Colon (tissue), 2 donors: Measurements from ENCODE around the gene LARGE1.

Experiments used
- FAIRE-seq: peaks from 2 replicates; lab custom pipeline; 2012; peaks lifted over from hg19 to GRCh38; lab: Jason Lieb, UNC
- donor health status: control.
- donor health status: control.

Gene LARGE1

DNA sequence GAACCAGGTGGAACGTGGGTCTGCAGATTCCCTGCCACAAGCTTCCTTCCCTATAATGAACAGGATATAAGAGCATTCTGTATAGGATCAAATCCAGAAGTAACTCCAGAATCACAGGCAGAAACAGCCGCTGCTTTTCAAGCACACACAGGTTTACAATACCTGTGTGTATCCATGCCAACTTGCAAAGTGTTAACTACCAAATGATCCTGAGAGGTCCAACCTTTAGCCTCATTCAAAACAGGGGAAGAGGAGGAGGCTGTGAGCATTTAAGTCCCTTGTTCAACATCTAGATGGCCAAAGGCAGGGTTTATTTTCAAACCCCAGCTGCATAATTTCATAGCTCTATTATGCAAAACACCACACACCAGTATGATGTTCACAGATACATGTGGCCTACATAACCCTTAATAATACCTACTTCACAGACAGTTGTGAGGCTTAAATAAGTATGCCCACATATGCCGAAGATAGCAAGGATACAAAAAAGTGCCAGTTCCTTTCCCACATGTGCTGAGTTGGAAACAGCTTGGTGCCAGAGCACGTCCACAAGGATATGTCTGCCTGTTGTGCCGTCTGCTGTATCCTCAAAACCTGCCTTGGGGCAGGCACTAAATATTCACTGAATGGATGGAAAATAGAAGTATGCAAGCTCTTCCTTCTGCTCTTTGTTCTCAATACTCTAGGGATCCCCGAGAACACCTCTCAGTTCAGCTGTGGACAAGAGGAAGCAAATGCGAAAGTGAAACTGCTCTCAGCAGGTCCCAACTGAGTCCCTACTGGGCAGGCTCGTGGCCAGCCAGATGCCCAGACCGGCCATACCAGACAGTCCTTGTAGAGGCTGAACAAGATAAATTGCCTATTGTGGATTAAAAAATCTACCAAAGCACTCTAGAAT lies 66.8 kb downstream of the LARGE1 start:
- FAIRE-seq, result no peak

DNA sequence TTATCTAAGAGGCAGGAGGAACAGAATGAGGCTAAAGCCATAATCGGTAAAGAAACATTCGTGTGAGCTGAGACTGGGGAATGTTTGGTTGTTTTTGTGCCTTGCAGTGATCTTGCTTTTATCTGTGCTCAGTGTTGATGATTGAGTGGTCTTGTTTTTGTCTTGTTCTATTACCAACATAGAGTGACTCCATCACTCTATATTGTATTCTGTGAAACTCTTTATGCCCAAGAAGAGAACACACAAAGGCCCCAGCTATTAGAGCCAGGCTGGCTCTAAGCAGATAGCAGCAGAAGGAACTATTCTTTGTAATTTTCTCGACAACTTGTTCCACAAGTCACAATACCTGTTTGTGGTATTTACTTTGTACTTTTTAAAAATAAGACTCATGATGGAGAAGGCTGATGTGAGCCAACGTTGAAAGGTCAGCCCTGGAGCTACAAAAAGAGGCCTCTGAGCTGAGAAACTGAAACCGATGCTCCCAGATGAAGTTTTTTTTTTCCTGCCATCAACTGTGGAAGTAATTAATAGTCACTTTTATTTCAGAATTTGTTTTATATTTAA lies 68.4 kb downstream of the LARGE1 start:
- no peak for FAIRE-seq

DNA sequence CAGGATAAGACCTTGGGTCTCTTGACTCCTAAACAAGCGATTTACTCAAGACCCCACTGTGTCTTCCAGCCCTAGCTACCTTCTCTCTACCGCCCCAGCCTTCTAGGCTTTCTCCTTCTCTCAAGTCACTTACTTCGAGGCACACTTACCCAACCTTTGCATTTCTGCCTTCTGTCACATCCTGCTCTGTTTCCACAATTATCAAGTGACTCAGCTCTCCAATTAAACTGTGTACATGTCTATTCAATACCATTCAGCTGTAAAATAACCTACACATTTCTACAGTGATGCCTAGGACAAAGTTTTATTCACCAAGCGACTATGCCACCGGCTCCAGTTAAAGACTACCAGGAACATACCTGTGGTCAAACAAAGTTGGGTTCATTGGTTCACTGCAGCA lies 69.0 kb downstream of the LARGE1 start:
- no peak for FAIRE-seq

DNA sequence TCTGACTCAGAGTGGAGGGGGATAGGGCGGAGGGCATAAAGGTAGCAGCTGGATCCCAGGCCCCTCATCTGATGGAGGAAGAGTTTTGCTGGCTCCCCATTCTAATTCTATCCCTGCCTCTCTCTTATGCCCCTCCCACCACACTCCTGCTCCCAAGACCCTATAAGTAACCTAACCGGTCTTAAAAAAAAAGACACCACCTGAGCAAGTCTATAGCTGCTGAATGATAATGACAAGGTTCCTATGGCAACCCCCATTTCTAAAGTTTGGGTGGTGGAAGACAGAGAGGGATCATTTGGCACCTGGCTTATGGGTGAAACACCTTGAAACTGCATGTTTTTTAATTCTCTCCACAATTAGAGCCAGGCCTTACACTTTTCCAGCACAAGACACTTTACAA lies 69.6 kb downstream of the LARGE1 start:
- no peak for FAIRE-seq

DNA sequence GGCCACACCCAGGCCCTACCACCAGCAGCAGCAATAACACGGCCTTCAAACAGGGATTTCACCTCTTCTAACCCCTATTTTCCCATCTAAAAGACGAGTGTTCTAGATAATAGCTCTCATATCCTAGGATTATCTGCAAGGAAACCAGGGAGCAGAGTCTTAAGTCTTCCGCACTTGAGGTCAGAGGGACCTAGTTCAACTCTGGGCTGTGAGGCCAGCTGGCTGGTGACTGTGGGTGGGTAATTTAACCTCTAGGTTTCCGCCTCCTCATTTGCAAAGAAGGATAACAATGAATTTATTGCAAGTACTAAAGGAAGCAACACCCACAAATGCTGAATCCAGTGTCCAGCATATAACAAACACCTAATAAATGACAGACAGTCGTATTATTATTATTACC lies 70.1 kb downstream of the LARGE1 start:
- FAIRE-seq, result no peak

DNA sequence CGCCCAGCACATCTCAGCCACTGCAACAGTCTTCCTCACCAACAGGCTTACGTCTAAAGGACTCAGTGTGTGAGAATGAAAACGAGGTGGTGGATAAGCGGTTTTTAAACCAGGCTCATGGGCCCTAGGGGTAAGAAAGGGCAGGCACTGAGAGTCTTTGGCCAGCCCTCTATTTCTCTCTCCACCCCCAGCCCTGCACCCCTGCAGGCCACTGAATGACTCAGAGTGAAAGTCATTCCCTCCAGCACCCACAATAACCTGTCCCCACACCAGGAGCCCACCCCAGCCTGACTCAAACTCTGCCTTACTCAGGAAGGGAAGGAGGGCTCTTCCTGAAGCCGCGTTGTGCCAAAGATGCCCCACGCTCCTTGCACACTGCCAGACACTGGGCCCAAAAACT lies 72.0 kb downstream of the LARGE1 start:
- FAIRE-seq, result no peak

DNA sequence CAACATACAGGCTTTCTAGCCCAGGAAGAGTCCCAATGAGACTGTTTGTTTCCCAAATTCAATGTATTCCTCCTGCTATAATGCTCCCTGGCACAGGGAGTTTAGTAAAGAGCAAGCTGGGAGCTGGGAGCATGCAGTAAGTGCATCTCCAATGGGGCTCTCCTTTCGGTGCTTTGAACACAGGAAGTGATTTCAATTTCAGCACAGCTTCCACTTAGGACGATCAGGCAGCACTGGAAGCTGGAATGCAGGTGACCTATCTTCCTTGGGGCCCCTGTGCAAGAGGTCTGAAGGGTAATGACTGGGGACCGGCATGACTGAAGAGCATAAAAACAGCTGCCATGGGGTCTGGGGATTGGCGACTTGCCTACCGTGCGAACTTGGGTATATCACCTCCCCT lies 76.0 kb downstream of the LARGE1 start:
- no peak for FAIRE-seq

DNA sequence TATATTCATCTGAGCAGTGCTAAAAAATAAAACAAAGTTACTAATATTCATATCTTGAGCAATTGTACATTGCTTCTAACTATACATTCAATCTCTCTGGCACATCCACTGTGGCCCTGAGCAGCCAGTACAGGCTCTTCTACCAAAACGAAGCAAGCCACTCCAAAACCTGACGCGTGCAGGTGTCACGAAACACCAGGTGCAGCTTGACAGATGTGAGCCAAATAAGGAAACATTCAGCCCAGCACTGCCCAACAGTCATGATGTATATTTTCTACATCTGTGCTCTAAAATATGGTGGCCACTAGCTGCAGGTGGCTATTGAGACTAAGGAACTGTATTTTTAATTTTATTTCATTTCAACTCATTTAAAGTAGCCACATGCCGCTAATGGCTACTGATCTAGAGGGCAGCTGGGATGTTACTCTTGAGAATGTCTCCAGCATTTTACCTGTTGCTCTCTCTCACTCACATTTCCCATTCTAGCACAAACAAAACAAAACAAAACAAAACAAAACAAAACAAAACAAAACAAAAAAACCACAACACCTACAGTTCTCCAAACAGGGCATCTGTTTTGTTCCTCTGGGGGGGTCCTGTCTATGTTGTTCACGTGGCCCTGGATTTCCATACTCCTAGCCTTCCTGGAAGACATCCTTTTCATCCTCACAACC lies 77.7 kb downstream of the LARGE1 start:
- FAIRE-seq, result no peak

DNA sequence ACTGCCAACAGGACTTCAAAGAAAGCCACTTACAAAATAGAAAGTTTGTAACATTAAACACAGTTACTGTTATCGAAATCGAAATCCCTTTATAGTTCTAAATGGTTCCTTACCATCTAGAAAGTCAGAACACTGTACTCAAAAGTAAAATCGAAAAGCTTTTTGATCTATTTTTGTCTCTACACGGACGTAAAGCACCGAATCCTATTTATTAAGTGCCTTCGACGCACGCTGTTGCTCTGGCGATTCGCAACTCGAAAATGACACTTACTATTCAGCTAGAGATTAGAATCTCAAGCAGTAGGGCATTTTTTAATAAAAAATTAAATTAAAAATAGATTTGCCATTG lies 78.3 kb downstream of the LARGE1 start:
- no peak for FAIRE-seq

DNA sequence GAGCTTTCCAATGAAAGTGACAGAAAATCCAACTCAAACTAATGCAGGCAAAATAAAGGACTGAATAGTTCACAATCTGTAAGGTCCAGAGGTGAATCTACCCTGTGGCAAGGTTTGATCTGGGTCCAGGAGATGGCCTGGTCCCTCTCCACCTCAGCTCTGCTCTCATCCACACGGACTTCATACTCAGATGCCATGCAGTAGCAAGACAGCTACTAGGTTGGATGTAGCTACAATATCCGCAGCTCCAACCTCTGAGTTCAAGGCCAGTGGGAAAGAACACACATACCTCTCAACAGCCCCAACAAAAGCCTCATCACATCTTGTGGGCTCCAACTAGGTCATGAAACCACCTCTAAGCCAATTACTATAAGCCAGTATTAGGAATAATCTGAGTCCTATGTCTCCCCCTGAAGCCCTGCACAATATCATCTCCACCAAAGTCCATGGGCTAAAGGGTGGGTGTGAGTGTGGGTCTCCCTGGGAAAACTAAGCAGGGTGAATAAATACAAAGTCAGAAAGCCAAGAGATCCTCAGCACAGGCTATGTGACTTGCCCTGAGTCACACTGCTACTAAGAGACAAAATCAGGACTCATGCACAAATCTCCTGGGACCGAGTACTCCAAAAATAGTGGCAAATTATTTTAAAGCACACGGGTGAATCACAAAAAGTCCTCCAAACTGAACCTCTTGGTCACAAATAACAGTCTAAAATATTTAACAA lies 78.8 kb downstream of the LARGE1 start:
- FAIRE-seq, result no peak

DNA sequence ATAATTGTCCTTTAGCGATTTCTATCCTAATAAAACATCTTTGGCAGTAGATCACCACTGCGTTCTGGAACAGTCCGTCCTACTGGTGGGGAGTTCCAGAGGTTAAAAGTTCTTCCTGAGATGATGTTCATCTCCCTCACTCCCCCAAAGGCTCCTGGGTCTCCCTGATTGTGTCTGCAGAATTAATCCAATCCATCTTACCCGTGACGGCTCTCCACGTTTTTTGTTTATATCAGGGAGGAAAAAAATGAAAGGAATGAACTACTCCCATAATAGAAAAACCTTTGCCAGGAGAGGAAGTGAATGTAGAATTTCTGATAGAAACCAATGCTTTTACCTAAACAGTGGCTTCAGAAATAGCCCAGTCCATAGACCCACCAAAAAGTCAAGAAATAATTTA lies 81.6 kb downstream of the LARGE1 start:
- no peak for FAIRE-seq

DNA sequence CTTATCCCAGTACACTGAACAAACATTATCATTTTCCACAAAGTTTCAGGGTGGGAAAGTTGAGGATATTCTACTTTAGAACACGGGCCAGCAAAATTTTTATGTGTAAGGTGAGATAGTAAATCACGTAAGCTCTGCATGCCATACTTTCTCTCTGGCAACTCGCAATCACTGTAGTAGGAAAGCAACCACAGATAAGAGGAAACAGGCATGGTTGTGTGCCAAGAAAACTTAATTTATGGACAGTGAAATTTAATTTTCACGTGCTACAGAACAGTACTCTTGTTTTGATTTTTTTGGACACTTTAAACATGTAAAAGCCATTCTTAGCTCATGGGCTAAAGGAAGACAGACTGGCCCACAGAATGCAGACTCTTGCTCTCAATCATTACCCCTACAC lies 82.5 kb downstream of the LARGE1 start:
- no peak for FAIRE-seq

DNA sequence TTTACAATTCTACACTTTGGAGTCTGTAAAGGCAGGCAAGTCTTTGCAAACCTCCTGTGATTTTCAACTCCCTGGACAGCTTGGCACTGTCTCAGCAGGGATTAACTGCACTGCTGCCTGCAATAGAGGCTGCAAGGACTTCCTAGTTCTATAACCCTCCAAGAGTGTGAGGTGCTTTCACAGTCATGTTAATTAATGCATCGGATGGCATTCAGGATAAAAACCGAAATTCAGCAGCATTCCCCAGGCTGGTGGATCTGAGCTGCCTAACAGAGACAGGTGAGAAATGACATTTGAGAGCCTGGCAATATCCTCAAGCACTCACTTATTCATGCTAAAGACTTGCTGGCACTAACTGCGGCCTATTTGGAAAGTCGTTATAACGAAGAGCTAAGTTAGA lies 85.0 kb downstream of the LARGE1 start:
- no peak for FAIRE-seq

DNA sequence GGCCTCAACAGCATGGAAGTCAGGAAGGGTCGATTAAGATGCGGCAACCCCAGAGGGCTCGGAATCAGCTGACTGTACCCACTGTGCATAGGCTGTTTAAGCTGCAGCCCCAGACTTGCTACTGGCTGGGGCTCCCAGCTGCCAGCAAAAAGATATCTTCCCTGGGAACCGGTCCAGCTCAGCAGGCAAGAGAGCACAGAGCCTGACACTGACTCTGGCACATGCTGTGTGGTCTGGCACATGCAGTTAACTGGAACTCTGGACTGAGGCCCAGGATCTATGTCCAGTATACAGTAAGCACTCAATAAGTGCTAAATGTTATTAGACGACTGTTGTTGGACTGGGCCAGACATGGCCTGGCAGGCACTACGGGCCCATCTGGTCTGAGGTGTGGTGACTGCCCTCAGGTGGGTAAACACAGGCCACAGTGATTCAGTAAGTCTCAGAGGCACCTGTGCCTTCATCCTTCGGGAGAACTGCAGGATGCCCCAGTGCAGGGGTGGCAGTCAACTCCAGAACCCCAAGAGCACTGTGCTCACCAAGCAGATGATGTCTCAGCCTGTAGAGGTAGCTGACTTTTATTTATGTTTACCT lies 87.6 kb downstream of the LARGE1 start:
- no peak for FAIRE-seq

DNA sequence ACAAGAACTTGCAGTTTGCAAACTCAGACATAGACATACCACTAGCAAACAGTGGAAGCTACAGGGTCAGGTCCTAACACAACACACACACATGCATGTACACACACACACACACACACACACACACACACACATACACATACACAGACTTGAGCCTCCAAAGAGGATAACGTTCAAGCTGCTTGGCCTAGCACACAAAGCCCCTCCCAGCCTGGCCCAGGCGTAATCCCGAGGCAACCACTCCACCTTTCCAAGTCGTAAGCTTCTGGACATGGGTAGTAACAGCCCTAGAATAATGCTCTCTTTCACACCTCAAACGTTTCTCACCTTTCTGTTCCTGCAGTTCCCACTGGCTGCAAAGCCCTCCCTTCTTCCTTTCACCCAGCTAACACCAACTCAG lies 88.6 kb downstream of the LARGE1 start:
- FAIRE-seq, result no peak

DNA sequence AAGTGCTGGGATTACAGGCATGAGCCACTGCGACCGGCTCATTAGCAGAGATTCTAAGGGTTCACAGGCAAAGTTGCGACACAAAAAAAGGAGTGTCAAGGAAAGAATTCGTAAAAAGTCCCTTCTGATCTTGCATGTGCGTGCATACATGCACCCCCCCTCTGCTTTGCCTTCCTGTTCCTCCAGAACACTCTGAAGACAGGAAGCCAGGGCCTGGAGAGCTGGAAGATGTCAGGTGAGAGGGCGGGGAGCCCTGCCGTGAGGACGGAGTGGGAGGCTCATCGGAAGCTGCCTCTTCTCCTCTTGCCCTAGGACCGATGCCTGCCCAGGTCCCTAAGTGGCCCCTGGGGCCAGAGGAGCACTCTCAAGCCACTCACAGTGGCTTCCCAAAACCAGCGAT lies 89.1 kb downstream of the LARGE1 start:
- FAIRE-seq, result no peak

DNA sequence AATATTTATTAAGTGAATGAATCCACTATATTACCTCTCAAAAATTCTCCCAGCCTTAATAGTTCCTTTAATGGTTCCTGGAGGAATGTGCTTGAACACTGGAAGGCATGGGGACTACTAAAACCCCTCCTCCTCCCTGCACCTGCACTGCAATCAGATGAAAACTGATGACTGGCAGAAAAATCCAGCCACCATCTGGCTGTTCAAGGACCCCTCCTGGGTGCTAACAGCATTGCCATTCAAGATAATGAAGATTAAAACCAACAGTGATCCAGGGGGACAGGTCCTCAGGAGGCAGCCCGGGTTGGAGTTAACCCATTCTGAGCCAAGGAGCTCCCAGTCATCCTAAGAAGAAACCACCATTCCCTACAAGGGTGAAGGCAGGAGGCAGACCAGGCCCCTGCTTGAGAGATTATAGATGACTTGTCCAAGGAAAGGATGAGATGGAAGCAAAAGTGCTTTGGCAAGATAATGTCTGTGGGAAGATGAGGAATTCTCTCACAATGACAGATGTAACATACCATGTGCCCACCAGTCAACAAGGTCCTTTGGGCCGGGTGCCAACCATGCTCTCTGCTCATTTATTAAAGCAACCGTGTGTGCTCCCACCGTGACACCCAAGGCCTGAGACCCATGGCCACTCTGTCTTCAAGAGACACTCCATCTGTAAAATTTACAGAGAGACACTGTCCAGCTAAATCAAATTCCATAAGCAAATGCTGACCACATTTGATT lies 90.6 kb downstream of the LARGE1 start:
- FAIRE-seq, result no peak

DNA sequence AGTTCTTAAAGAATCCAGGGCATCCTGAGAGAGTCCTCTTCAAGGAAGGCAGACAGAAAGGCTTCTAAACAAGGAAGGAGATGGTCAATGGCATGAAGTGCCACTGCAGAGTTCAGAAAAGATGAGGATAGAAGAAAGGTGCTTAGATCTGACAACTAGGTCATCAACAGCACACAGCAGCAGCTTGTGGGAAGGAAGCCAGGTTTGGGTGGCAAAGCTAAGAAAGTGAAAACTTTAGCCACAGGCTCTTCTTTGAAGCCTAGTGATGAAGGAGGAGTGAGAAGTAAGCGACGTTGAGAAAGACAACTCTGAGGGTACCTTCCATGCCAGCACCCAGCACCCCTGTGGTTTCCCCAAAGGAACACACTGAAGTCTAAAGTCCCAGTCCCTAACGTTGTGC lies 92.0 kb downstream of the LARGE1 start:
- no peak for FAIRE-seq

DNA sequence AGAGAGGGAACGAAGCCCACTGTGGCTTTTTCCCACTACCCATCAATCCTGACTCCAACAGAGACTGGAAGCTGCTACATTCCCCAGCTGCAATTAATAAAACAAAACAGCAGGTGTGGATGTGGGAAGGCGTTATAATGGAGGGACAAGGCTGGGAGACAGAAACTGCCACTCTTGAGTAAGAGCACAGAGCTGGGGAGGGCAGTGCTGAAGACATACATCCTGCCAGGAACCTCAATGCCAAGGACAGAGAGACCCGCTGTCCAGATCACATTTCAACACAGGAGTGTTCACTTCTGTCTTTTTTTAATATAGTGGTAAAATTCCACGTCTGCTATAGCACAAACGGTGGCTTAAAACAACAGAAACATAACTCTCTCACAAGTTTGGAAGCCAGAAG lies 94.5 kb downstream of the LARGE1 start:
- FAIRE-seq, result no peak

DNA sequence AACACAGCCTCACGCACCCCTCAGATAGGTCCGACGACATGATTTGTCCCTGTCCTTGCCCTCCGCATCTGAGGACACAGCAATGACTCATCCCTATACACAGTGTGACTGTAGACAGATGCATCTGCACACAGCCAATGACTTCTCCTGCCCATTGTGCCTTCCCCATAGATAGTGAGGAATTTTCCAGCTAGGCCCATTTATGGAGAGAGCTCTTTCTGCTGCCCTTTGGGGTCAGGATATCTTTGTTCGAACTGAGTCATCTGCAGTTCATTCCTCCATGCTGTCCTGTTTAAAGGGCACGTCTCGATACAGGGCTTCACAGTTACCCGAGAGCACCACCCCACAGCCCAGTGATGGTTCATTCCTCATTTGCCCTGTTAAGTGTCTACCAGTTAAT lies 96.7 kb downstream of the LARGE1 start:
- no peak for FAIRE-seq

DNA sequence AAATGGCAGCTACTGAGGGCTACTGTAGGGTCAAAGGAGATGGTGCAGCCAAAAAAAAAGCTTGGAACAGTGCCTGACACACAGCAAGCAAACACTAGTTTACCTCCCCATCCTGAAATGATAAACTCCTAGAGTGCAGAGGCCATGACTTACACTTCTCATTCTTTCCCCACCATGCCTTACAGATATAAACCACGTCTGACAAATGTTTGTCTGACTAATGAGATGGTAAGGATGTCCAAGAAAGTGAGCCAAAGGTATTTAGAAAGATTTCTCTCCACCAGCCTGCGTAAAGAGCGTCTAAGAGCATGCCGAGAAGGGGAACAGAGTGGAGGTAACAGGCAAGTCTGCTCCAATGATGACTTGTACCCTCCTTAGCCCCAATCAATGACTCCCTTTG lies 99.0 kb downstream of the LARGE1 start:
- no peak for FAIRE-seq

DNA sequence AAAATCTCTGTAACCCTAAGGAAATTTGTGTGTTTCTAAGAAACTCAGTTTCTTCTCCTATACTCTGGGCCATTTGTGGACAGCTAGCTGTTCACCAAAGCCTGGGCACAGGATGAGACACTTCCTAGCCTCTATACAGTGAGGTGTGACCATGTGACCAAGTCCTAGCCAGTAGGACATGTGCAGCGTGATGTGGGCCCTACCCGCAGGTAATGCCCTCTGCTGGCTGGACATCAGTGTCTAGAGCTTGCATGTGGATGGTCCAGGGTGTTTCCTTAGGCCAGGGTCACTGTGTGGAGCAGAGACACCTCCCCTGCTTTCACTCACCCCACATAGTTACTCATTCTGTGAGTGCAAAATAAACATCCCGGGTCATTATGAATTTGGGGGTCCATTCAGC lies 100.5 kb downstream of the LARGE1 start:
- FAIRE-seq, result no peak
